Upper lobe of left lung (tissue), 6 donors: ENCODE results near the gene DUSP6. TPM values are rescaled to one million over a fixed set of nuclear protein-coding genes. Genes with fewer than 3 reads are reported as not detected.

Experiments used
- ATAC-seq, 2 donors: fragments of 200-7000 bp; cut with Tn5 transposase; one replicate each; pipeline ENCODE4 v1.9.1; 2022; ENCODE audit warnings: mild to moderate bottlenecking in 2 of 2, moderate library complexity in 2 of 2; ENCODE audit not compliant: low FRiP score in 2 of 2
- DNase-seq, 2 donors: peaks; one replicate each; pipeline ENCODE4 v3.0.0-alpha.2; 2019 to 2020
- H3K27ac ChIP-seq, 4 donors: fragments of 200-600 bp; sonication (generic); one replicate each; pipeline ENCODE4 v1.5.1; 2016 to 2019
- H3K27me3 ChIP-seq, 4 donors: fragments of 200-600 bp; sonication (generic); one replicate each; pipeline ENCODE4 v1.5.1; 2017 to 2019
- H3K36me3 ChIP-seq, 4 donors: fragments of 200-600 bp; sonication (generic); one replicate each; pipeline ENCODE4 v1.5.1; 2016 to 2019
- H3K4me1 ChIP-seq, 4 donors: fragments of 200-600 bp; sonication (generic); one replicate each; pipeline ENCODE4 v1.5.1; 2018 to 2019
- H3K4me3 ChIP-seq, 4 donors: fragments of 200-600 bp; sonication (generic); one replicate each; pipeline ENCODE4 v1.5.1; 2017 to 2019; ENCODE audit warnings: mild to moderate bottlenecking in 2 of 4, moderate library complexity in 1 of 4
- H3K9me3 ChIP-seq, 4 donors: fragments of 200-600 bp; sonication (generic); one replicate each; pipeline ENCODE4 v1.5.1; 2018 to 2019
- CTCF ChIP-seq, 6 experiments: fragments of 450-650 bp in 4 of 6; fragments of 200-600 bp in 2 of 6; sonication (generic) in 2 of 6; IDR thresholded peaks; one replicate each; pipeline ENCODE4 v1.5.1; 2016 to 2019; ENCODE audit warnings: antibody characterized with exemption in 6 of 6
- EP300 ChIP-seq, 4 donors: sonication (generic); formaldehyde crosslinking; IDR thresholded peaks; one replicate each; pipeline ENCODE4 v1.5.1; 2017; ENCODE audit warnings: antibody characterized with exemption in 4 of 4, control low read depth in 2 of 4
- POLR2A ChIP-seq, 4 donors: fragments of 450-650 bp; IDR thresholded peaks; one replicate each; pipeline ENCODE4 v1.5.1; 2016 to 2017; ENCODE audit warnings: antibody characterized with exemption in 4 of 4, mild to moderate bottlenecking in 2 of 4
- POLR2AphosphoS5 ChIP-seq, 2 donors: sonication (generic); formaldehyde crosslinking; IDR thresholded peaks; one replicate each; pipeline ENCODE4 v1.5.1; 2017; ENCODE audit warnings: antibody characterized with exemption in 2 of 2
- WGBS, 2 donors: methylation state at CpG; one replicate each; pipeline ENCODE4 v1.1.5; 2017 to 2018; 5-methylcytosine and 5-hydroxymethylcytosine counted together
- total RNA-seq, 6 donors: library from RNA; depleted of rRNA in 4 of 6; stranded (reverse); fragments of >200 nt in 4 of 6; gene quantifications; one replicate each; pipeline versions ENCODE4 v1.1.0 to v1.2.1, GENCODE V29; 2016 to 2021
- donor health status: DM: no; HTN: no; CAD: no; lungs with moderate emphysema.
- donor health status: DM: no; HTN: yes; CAD: no; lungs with severe emphysema.

Gene DUSP6
- total RNA-seq, 6 donors from 2014 or later, result 18.4 to 236 (median 86.0) TPM

- no peaks in the 10 kb centered on the region for H3K27me3 ChIP-seq
- 10 to 14% methylated on average over 8 of the region's 8 CpGs for WGBS, 2 donors
- H3K4me3 ChIP-seq, result peak overlapping the region in 2 of 4 donors; percentile 16 to 85
- H3K4me1 ChIP-seq, result peaks cover 40 to 64% (median 42%) of the 10 kb centered on the region in 4 donors
- peaks cover 0 to 25% (median 8%) of the 10 kb centered on the region in 4 donors for H3K36me3 ChIP-seq
- peak in 1 of 2 donors; percentile 49 for DNase-seq
- no peak for TF ChIP-seq POLR2AphosphoS5 (IDR thresholded peaks at IDR 0.05)
- no peak for TF ChIP-seq CTCF (IDR thresholded peaks at IDR 0.05)
- no peak for TF ChIP-seq POLR2A (IDR thresholded peaks at IDR 0.05)
- TF ChIP-seq EP300 (IDR thresholded peaks at IDR 0.05), result no peak
- H3K27ac ChIP-seq, result peak overlapping the region; percentile 70 to 100 (median 72)
- ATAC-seq, result peak in 1 of 2 donors; percentile 43
- H3K9me3 ChIP-seq, result no peaks in the 10 kb centered on the region
Measured at GRCh38 chr12:89346741-89347324, 5.5 kb downstream of the DUSP6 start.

- H3K4me1 ChIP-seq, result peaks cover 40 to 64% (median 42%) of the 10 kb centered on the region in 4 donors
- H3K9me3 ChIP-seq, result no peaks in the 10 kb centered on the region
- peak overlapping the region in 2 of 4 donors; percentile 16 to 85 for H3K4me3 ChIP-seq
- H3K27me3 ChIP-seq, result no peaks in the 10 kb centered on the region
- peak overlapping the region; percentile 70 to 100 (median 72) for H3K27ac ChIP-seq
- H3K36me3 ChIP-seq, result peaks cover 0 to 25% (median 8%) of the 10 kb centered on the region in 4 donors
- peak; percentile 79 to 83 for ATAC-seq
- TF ChIP-seq POLR2A (IDR thresholded peaks at IDR 0.05) (no peak), CTCF (IDR thresholded peaks at IDR 0.05) (peak in 1 of 6 experiments; percentile 4), POLR2AphosphoS5 (IDR thresholded peaks at IDR 0.05) (peak; percentile 67 to 76), EP300 (IDR thresholded peaks at IDR 0.05) (no peak)
- 25 to 28% methylated on average over 10 of the region's 10 CpGs for WGBS, 2 donors
- DNase-seq, result peak in 1 of 2 donors; percentile 79
Measured at GRCh38 chr12:89345830-89346740, 6.2 kb downstream of the DUSP6 start.

- H3K9me3 ChIP-seq, result no peaks in the 10 kb centered on the region
- TF ChIP-seq EP300 (IDR thresholded peaks at IDR 0.05) (no peak), POLR2A (IDR thresholded peaks at IDR 0.05) (no peak), CTCF (IDR thresholded peaks at IDR 0.05) (no peak), POLR2AphosphoS5 (IDR thresholded peaks at IDR 0.05) (no peak)
- H3K27me3 ChIP-seq, result no peaks in the 10 kb centered on the region
- peak overlapping the region; percentile 70 to 100 (median 72) for H3K27ac ChIP-seq
- ATAC-seq, result no peak
- WGBS, 2 donors, result 78 to 85% methylated on average over 3 of the region's 3 CpGs
- peaks cover 0 to 23% (median 8%) of the 10 kb centered on the region in 4 donors for H3K36me3 ChIP-seq
- DNase-seq, result no peak
- no peak overlapping the region for H3K4me3 ChIP-seq
- H3K4me1 ChIP-seq, result peaks cover 40 to 61% (median 42%) of the 10 kb centered on the region in 4 donors
Measured at GRCh38 chr12:89345376-89345775, 6.9 kb downstream of the DUSP6 start.

- Histone ChIP-seq H3K4me1 (peaks cover 40 to 55% (median 42%) of the 10 kb centered on the region in 4 donors), H3K27ac (peak overlapping the region in 1 of 4 donors; percentile 14), H3K4me3 (no peak overlapping the region), H3K36me3 (peaks cover 0 to 19% (median 8%) of the 10 kb centered on the region in 4 donors), H3K27me3 (no peaks in the 10 kb centered on the region), H3K9me3 (no peaks in the 10 kb centered on the region)
- DNase-seq (no peak), ATAC-seq (no peak)
- 67 to 77% methylated on average over 3 of the region's 3 CpGs for WGBS, 2 donors
- no peak for TF ChIP-seq POLR2A (IDR thresholded peaks at IDR 0.05)
- no peak for TF ChIP-seq CTCF (IDR thresholded peaks at IDR 0.05)
- TF ChIP-seq EP300 (IDR thresholded peaks at IDR 0.05), result no peak
- TF ChIP-seq POLR2AphosphoS5 (IDR thresholded peaks at IDR 0.05), result no peak
Measured at GRCh38 chr12:89344862-89345202, 7.5 kb downstream of the DUSP6 start.
